ENCODE results near the gene ULK4. TPM values are rescaled to one million over a fixed set of nuclear protein-coding genes. Genes with fewer than 3 reads are reported as not detected.

Gene ULK4
- total and polyA plus RNA-seq, 2 of the 8 experiments (the other 6 are each of a cell fraction or from before 2014, with no cell fraction given): 3.0 to 10.8 TPM

GRCh38 chr3:41612853-41613252 is 349.1 kb downstream of the ULK4 start (continued):
- no peak for TF ChIP-seq KDM5A (IDR thresholded peaks at IDR 0.05; ENCODE audit: low read length)

- no peaks in the 10 kb centered on the region for H3K9me3 ChIP-seq (ENCODE audit: insufficient read depth in 2 of 2, low read depth in 1 of 2, low read length in 1 of 2)
- H3K9ac ChIP-seq (replicated peaks in 1 of 4; ENCODE audit: extremely low read depth in 1 of 4, low read depth in 3 of 4, low read length in 3 of 4): no peak overlapping the region
- no peaks in the 10 kb centered on the region for H3K36me3 ChIP-seq (ENCODE audit: control insufficient read depth in 2 of 4, insufficient read depth in 4 of 4, low read length in 3 of 4)
- H2AFZ ChIP-seq (ENCODE audit: low read length): no peak overlapping the region
- ChIA-PET CTCF (ENCODE audit: partially characterized antibody) (no interaction called here), POLR2A (ENCODE audit: partially characterized antibody) (no interaction called here)
- FAIRE-seq (no peak), DNase-seq (ENCODE audit: low read depth in 1 of 2, low spot score in 2 of 2) (no peak)
- H3K56ac ChIP-seq (replicated peaks; ENCODE audit: insufficient read length, low read depth, low read length): no peak overlapping the region
- no peak overlapping the region for H3K18ac ChIP-seq (ENCODE audit: extremely low read depth, low read length)
- H3K23ac ChIP-seq (ENCODE audit: insufficient read length): no peak overlapping the region
- H2BK12ac ChIP-seq (ENCODE audit: low read depth, low read length): no peak overlapping the region
- no peaks in the 10 kb centered on the region for H3K79me2 ChIP-seq (ENCODE audit: control insufficient read depth in 1 of 2, insufficient read depth in 2 of 2, low read length in 2 of 2)
- H3K4me1 ChIP-seq (replicated peaks in 1 of 4; ENCODE audit: control insufficient read depth in 3 of 4, insufficient read depth in 4 of 4, low read length in 3 of 4): no peaks in the 10 kb centered on the region
- H2BK15ac ChIP-seq (ENCODE audit: low read length): no peak overlapping the region
- H4K5ac ChIP-seq (ENCODE audit: insufficient read length, low read depth, low read length): no peak overlapping the region
- no peak overlapping the region for H3K4ac ChIP-seq (replicated peaks; ENCODE audit: insufficient read length, low read depth, low read length)
- H3K14ac ChIP-seq (ENCODE audit: insufficient read length): no peak overlapping the region
- H4K20me1 ChIP-seq (replicated peaks in 1 of 2; ENCODE audit: control insufficient read depth in 1 of 2, insufficient read depth in 2 of 2, low read length in 2 of 2): no peaks in the 10 kb centered on the region
- H4K91ac ChIP-seq (replicated peaks; ENCODE audit: insufficient read length, low read length): no peak overlapping the region
- H3K4me3 ChIP-seq (ENCODE audit: extremely low read depth in 1 of 4, insufficient read depth in 2 of 4, low read depth in 3 of 4, low read length in 4 of 4): no peak overlapping the region
- no peak overlapping the region for H3K4me2 ChIP-seq (ENCODE audit: insufficient read depth in 1 of 2, low read depth in 2 of 2, low read length in 2 of 2)
- H2AK5ac ChIP-seq (ENCODE audit: low read depth, low read length): no peak overlapping the region
- H3K23me2 ChIP-seq (ENCODE audit: low read depth, low read length): no peaks in the 10 kb centered on the region
- no peak overlapping the region for H2BK20ac ChIP-seq (ENCODE audit: low read length)
- H2BK5ac ChIP-seq (ENCODE audit: low read depth, low read length): no peak overlapping the region
- H2BK120ac ChIP-seq (replicated peaks; ENCODE audit: low read depth, low read length): no peak overlapping the region
- no peaks in the 10 kb centered on the region for H3K27me3 ChIP-seq (replicated peaks in 1 of 4; ENCODE audit: control insufficient read depth in 3 of 4, extremely low read depth in 1 of 4, insufficient read depth in 3 of 4, low read length in 3 of 4)
- no peaks in the 10 kb centered on the region for H3K79me1 ChIP-seq (ENCODE audit: low read depth, low read length)
- H3K27ac ChIP-seq (ENCODE audit: low read depth, low read length): no peak overlapping the region
- H4K8ac ChIP-seq (ENCODE audit: extremely low read depth, insufficient read depth, low read length): no peak overlapping the region
- 95% methylated on average over 6 of the region's 6 CpGs; no CpG with 5 or more reads in 1 of the 2 experiments for WGBS, 2 experiments (ENCODE audit: extremely low coverage in 1 of 2, insufficient coverage in 1 of 2, insufficient read length in 1 of 2, insufficient replicate concordance in 2 of 2, low coverage in 1 of 2, low lambda C conversion rate in 2 of 2, missing lambda C conversion rate in 1 of 2)
- TF ChIP-seq ASH2L (IDR thresholded peaks at IDR 0.05; ENCODE audit: low read length) (no peak), EZH2 (IDR thresholded peaks at IDR 0.05; ENCODE audit: low read depth, low read length, severe bottlenecking) (no peak), FOSL1 (IDR thresholded peaks at IDR 0.05; ENCODE audit: insufficient read depth, low read depth, low read length) (no peak), ATF2 (IDR thresholded peaks at IDR 0.05; ENCODE audit: low read length) (no peak), CTCF (IDR thresholded peaks at IDR 0.05; ENCODE audit: control extremely low read depth in 1 of 3, insufficient read depth in 1 of 3, low read depth in 1 of 3, low read length in 3 of 3) (no peak), POLR2AphosphoS5 (IDR thresholded peaks at IDR 0.05; ENCODE audit: low read depth, low read length) (no peak), KDM1A (IDR thresholded peaks at IDR 0.05; ENCODE audit: borderline replicate concordance, low read length) (no peak), TEAD4 (IDR thresholded peaks at IDR 0.05; ENCODE audit: low read depth, low read length) (no peak)
These were observed 350.9 kb downstream of the ULK4 start for GRCh38 chr3:41611008-41611407.

Measured in H1 (cell line).